ENCODE data around the gene SLC24A3. TPM values are rescaled to one million over a fixed set of nuclear protein-coding genes. Genes with fewer than 3 reads are reported as not detected.

SLC24A3 gene
- total RNA-seq, 1 donor from 2014 or later, result 16.9 TPM

- no peak for DNase-seq (ENCODE audit: low spot score)
Measured at GRCh38 chr20:19528286-19529030, 316.0 kb downstream of the SLC24A3 start.

GRCh38 chr20:19530006-19530405 lies 317.6 kb downstream of the SLC24A3 start:
- no peak for DNase-seq (ENCODE audit: low spot score)

GRCh38 chr20:19531446-19531845 lies 319.0 kb downstream of the SLC24A3 start:
- DNase-seq (ENCODE audit: low spot score), result no peak

- DNase-seq (ENCODE audit: low spot score), result no peak
Measured at GRCh38 chr20:19538556-19538955, 326.1 kb downstream of the SLC24A3 start.

GRCh38 chr20:19539191-19539590 lies 326.7 kb downstream of the SLC24A3 start:
- no peak for DNase-seq (ENCODE audit: low spot score)

- DNase-seq (ENCODE audit: low spot score), result no peak
Measured at GRCh38 chr20:19540392-19540791, 327.9 kb downstream of the SLC24A3 start.

- no peak for DNase-seq (ENCODE audit: low spot score)
Measured at GRCh38 chr20:19543101-19543500, 330.7 kb downstream of the SLC24A3 start.

- no peak for DNase-seq (ENCODE audit: low spot score)
Measured at GRCh38 chr20:19544684-19545083, 332.2 kb downstream of the SLC24A3 start.

- no peak for DNase-seq (ENCODE audit: low spot score)
Measured at GRCh38 chr20:19546648-19547047, 334.2 kb downstream of the SLC24A3 start.

- no peak for DNase-seq (ENCODE audit: low spot score)
Measured at GRCh38 chr20:19547547-19547946, 335.1 kb downstream of the SLC24A3 start.

- DNase-seq (ENCODE audit: low spot score), result no peak
Measured at GRCh38 chr20:19549896-19550295, 337.5 kb downstream of the SLC24A3 start.

GRCh38 chr20:19552221-19553180 lies 340.1 kb downstream of the SLC24A3 start:
- no peak for DNase-seq (ENCODE audit: low spot score)

- DNase-seq (ENCODE audit: low spot score), result no peak
Measured at GRCh38 chr20:19554666-19555065, 342.2 kb downstream of the SLC24A3 start.

- DNase-seq (ENCODE audit: low spot score), result no peak
Measured at GRCh38 chr20:19555726-19556125, 343.3 kb downstream of the SLC24A3 start.

GRCh38 chr20:19557291-19557690 lies 344.8 kb downstream of the SLC24A3 start:
- no peak for DNase-seq (ENCODE audit: low spot score)

GRCh38 chr20:19560881-19561480 lies 348.5 kb downstream of the SLC24A3 start:
- DNase-seq (ENCODE audit: low spot score), result no peak

- DNase-seq (ENCODE audit: low spot score), result no peak
Measured at GRCh38 chr20:19562426-19562825, 350.0 kb downstream of the SLC24A3 start.

GRCh38 chr20:19564261-19564660 lies 351.8 kb downstream of the SLC24A3 start:
- no peak for DNase-seq (ENCODE audit: low spot score)

GRCh38 chr20:19565736-19566135 lies 353.3 kb downstream of the SLC24A3 start:
- no peak for DNase-seq (ENCODE audit: low spot score)

GRCh38 chr20:19566226-19566945 lies 353.9 kb downstream of the SLC24A3 start:
- no peak for DNase-seq (ENCODE audit: low spot score)

- DNase-seq (ENCODE audit: low spot score), result no peak
Measured at GRCh38 chr20:19568128-19568527, 355.7 kb downstream of the SLC24A3 start.

Measured in mesenteric fat pad (tissue), 1 donor.